Activated CD4-positive, alpha-beta T cell treated with anti-CD3 and anti-CD28 coated beads for 48 hours (primary cell): Measurements from ENCODE around the gene ATP5PO.

ENCODE experiments used
- DNase-seq: peaks from one replicate; pipeline ENCODE4 v3.0.0-alpha.2; 2020

The ATP5PO gene, protein sequence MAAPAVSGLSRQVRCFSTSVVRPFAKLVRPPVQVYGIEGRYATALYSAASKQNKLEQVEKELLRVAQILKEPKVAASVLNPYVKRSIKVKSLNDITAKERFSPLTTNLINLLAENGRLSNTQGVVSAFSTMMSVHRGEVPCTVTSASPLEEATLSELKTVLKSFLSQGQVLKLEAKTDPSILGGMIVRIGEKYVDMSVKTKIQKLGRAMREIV

DNA sequence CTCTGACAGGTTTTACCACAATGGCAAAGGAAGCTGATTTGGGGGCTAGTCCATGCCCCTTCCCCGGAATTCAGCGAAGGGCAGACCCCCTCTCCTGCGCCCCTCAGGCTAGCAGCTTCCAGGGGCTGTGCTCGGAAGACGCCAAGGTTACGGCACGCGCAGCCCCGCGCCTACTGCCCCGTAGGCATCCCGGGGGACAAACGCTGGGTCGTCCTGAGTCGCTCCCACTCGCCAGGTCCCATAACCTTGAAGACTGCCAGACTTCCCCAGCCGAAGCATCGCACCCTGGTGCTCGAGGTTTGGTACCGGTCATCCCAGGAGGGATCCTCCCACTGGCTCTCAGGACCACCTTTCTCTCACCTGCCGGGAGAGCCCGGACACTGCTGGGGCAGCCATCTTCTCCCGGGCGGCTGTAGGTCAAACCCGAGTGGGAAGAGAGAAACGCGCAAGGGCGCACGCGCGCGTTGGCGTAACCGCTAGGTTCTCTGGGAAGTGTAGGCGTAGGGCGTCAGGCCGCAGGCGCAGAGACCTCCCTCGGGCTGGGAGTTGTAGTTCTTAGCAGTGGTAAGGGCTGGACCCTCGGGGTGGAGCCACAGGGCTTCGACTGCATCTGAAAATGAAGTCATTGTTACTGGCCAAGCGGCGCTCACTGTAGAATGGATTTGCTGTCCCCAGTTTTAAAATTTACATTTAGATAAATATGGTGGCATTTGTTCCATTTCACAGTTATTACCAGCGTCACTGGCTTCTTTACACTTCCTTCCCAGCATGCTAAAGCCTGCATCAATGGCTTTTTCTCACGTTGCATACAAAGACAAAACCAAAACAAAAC, at the start of gene ATP5PO:
TSS of gene ATP5PO (minus strand) at position 437 of the 832 bp plus-strand sequence. CDS start at position 396, 41 bp downstream.
- DNase-seq, result peak; percentile 99

DNA sequence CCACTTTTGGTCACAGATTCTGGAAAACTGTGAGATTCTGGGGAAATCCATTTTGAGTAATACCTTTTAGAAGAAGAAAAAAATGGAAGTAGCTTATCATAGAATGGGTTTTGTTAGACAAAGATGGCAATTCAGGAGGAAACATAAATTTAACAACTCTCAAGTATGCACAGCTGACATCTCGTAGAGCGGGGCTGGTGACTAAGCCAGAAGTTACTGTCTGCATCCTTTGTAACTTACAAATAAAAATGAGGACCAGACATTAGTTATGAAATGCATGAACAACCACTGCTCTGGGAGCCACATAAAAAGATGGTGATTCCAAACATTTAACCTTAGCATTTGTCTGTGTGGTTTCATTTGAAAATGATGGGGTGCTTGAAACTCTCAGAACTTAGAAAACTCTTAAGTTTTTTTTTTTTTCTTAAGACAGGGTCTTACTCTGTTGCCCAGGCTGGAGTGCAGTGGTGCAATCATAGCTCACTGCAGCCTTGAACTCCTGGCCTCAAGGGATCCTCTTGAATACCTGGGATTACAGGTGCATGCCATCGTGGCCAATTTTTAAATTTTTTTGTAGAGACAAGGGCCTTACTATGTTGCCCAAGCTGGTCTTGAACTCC, 49.2 kb upstream of the ATP5PO start:
- no peak for DNase-seq

DNA sequence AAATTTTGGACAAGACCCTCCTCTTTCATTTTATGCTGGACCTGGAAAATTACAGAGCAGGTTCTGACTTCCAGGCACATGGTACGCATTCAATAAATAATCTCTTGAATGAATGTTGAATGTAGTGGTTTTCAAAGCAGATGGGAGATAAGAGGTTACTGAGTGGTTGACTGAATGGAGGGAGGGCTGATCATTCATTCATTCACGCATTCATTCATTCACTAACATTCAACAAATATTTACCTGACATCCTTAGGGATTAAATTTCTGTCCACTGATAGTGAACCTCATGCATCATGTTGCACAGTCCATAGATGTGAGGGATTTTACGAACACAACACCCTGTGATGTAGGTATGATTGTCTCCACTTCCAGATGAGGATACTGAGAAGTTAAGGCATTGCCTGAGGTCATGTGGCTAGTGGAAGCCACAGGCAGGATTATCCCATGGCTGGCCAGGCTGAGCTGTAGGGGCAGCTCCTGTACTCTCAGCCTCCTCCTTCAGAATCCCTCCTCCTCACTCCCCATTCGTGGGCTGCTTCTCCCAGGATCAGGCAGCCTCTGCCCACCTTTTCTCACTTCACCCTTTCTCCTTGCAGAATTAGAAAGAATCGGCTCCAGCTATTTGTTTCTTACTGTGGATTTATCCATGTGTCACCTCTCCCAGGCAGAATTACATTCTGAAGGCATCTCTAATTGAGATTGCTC, 48.4 kb upstream of the ATP5PO start:
- no peak for DNase-seq

DNA sequence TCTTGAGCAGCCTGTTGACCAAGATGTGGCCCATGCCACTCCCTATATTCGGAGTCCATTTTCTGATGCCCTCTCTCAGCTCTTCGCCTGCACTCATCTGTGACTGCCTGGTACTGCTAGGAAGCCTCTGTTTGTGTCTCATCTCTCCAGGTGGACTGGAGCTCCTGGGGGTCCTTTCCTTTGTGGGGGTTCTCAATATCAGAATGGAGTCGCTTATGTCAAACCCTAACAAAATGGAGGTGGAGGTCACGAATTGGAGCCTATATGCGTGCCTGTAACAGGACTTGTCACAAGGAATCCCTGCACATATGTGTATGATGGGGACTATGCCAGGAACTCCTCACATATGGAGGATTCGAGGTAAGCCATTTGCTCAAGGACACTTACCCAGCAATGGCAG, 46.7 kb upstream of the ATP5PO start:
- DNase-seq, result no peak

DNA sequence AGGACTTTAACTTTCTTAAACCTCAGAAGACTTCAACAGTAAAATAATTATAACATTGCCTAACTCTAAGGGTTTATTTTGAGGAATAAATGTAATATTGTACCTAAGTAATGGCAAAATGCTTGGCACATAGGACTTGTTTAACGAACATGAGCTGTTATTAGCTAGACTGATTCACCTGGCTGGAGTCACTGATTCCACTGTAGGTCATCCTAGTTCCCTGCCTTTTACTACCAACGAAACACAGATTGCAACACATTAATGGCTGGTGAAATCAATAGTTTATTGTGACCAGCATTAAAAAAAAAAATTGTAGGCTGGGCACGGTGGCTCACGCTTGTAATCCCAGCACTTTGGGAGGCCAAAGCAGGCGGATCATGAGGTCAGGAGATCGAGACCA, 45.5 kb upstream of the ATP5PO start:
- no peak for DNase-seq

DNA sequence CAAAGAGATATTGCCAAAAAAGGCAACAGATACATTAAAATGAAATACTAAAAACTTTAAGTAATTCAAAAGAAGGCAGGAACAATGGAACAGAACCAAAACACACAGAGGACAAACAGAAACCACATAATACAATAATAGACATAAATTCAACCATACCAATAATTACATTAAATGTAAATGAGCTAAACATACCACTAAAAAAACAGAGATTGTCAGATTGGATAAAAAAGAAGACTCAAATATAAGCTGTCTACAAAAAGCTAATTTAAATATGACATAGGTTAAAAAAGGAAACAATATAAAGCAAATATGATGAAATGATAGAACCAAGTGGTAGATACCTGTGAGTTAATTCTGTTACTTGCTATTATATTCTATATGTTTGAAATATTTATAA, 44.1 kb upstream of the ATP5PO start:
- no peak for DNase-seq

DNA sequence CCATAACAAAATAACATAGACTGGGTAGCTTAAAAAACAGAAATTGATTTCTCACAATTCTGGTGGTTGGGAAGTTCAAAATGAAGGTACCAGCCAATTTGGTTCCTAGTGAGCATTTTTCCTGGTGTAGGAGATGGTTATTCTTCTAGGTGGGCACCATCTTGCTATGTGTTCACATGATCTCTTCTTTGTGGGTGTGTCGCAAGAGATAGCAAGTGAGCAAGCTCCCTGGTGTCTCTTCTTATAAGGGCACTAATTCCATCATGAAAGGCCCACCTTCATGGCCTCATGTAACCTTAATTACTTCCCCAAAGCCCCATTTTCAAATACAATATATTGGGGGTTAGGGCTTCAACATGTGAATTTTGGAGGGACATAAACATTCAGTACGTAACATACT, 38.8 kb upstream of the ATP5PO start:
- no peak for DNase-seq

DNA sequence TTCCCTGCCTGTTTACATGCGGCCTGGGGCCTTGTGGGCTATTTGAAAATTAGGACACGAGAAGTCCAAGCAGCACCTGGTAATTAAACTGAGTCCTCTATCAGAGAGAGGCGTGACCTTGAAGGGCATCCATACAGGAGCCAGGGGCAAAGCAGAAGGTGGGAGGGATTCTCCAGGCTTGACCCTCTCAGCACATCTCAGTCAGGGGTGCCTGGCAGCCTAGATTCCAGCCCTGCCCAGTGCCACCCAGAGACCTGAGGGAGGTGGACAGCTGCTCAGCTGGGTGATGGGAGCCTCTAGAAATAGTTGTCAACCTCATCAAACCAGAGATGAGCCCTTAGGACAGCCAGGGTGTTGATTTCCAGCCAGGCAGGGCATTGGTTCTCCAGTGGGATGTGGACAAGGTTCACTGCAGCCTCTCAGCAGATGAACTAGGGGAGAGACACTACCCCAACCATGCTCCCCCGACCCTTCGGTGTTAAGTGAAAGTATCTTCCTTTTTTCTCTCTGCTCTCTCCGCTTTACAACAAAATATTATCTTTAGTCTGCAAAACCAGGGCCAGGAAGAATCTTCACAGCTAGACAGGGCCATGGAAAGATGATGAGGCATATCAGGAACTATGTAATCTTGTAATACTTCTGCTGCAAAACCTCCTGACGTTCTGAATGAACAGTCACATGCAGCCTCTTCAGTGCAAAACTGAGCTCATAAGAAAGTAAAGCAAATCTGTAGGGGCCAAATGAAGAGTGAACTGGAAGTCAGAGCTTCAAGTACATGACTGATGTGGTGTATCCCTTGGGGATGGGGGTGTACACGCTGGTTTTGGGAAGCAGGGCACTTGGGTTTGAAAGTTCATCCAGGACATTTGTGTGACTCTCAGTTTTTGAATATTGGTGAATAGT, 35.9 kb upstream of the ATP5PO start:
- no peak for DNase-seq

DNA sequence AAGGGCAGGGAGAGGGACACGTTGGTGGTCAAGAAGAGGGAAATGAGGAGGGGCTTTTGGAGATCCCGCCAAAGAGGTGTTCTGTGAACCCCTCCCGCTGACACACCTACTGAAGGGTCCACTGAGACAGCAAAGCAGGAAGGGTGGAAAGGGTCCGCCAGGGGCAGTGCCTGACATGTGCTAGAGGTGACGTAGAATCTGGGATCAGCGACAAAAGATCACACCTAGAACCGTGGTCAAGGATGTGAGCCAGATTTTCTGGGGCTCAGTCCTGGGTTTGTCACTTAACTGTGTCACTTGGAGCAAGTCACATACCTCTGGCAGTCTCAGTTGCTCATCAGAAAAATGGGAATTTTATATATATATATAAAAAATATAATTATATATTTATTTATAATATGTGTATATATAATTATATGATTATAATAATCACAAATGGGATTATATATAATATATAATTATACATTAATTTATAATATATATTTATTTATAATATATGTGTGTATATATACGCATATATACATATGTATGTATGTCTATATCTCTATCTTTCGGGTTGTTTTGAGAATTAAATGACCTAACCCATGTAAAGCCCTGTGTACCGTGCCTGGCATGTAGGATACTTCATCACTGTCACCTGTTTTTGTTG, 35.0 kb upstream of the ATP5PO start:
- DNase-seq, result no peak

DNA sequence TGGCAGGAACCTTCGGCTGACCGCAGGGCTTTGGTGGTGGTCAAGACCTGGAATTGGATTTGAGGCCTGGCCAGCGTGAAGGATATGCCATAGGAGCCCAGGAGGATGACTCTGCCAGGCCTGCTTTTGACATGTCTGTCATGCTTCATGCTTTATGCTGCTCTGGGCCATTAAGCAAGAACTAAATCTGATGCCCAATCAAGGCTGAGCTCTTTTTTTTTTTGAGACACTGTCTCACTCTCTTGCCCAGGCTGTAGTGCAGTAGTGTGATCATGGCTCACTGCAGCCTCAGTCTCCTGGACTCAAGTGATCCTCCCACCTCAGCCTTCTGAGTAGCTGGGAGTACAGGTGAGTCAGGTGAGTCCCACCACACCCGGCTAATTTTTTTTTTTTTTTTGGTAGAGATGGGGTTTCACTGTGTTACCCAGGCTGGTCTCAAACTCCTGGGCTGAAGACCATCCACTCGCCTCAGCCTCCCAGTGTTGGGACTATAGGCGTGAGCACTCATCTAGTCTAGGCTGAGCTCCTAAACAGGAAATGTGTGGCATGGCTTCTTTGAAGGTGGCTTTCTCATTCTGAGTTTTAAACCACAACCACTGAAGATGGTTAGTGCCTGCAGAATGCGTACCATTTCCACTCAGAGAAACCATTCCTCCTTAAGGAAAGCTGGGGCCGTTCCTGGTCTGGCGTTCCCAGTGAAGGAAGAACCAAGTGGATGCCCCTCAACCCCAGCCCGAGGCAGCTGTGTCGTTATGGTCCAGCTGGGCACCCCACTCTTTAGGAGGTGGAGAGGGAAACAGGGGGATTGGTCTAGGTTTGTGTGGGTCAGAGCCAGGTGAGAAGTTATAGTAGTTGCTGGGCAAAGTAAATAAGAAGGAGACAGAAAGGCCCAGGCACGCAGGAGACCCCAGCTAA, 34.2 kb upstream of the ATP5PO start:
- DNase-seq, result peak; percentile 73

DNA sequence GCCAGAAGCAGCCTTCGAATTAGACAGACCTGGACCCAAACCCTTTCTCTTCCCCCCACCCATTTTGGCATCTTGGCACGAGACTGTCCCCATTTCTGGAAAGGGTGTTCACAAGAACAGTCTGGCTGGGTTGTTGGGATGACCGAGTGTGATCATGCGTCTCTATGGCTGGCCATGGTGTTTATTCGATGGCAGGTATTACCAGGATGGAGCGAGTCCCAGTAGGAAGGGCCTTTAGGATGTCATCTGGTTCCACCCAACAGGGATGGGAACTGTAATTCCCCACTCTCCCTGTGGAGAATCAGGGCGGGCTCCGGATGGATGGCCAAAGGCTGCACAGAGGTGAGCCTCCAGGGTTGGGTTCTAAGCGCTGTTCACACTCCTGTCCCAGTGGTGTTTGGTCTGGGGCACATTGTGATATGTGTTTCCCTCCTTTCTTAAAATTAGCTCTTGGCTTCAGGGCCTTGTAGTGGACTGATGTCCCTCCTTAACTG, 33.4 kb upstream of the ATP5PO start:
- no peak for DNase-seq

DNA sequence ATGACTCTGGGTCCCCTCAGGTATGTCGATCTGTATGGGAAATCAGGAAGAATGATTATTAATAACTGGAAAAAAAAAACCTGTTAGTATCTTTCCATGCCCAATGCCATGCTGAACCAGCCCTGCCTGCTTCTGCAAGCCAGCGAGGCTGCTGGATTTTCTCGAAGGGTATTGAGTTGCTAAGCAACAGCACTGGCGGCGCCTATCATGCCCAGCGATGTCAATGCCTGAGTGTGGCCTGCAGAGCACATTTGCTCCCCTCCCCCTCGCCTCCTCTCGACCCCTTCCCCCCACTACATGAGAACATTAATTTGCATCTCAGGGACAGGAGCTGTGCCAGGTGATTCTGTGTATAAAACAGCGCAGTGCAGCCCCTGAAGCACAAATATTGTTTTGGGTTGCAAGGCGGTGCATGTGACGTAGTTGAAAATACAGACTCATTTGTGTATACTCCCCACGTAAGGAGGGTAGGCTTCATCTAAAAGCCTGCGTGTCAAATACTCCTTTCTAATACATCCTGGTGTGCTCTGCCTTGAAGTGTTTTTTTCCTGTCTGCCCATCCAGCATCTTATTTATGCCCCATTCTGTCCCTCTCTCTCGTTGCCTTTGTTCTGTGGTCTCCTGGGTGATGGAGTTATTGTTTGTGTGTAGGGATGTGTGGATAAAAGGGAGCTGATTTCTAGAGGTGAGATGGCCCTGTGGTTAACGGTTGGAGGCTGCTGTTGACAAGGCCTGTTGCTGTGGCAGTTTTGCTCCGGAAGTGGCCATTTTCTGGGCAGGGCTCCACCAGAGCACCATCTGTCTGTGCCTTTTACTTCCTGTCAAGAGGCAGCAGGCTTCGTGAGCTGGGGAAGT, 32.7 kb upstream of the ATP5PO start:
- peak; percentile 87 for DNase-seq

DNA sequence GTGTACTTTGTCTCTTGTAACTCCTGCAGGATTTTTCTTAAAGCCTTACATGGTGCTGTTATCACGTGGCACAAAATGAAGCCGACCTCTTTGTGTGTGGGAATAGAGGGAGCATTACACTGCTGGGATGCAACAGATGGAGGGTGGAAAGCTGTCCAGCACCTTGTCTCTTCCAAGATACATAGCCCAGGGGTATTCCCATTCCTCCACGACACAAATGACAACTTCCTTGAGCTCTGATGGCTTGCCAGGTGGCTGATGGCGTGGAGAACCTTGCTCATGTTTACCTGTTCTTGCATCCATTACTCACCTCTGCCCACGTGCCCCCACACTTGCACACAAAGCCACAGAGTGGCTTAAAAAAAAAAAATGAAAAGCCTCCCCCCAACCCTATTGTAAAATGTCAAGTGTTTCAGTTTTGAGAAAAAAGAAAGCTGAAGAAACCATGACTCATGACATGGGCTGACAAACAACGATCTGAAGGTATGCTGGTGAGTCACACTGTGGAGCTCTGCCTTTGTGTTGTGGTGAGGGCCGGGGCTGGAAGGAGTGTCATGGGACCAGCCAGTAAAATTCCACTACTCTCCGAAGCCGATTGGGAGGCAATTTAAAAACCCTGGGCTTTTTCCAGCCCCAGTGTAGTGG, 32.0 kb upstream of the ATP5PO start:
- peak; percentile 88 for DNase-seq

DNA sequence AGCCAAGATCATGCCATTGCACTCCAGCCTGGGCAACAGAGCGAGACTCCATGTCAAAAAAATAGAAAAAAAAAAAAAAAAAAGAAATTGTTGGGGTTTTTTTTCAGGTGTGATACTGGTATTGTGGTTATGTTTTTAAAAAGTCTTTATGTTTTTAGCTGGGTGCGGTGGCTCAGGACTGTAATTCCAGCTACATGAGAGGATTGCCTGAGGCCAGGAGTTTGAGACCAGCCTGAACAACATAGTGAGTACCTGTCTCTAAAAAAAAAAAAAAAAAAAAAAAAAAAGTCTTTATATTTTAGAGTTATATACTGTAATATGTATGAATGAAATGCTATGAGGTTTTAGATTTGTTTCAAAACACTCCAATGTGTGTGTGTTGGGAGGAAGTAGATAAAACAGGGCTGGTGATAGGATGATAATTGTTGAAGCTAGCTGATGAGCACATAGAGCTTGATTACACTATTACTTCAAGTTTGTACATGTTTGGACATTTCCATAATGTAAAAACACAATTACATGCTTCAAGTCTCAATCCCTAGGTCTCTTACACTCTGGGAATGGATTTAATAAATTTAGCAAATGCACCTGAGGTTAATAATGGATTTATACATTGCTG, 30.2 kb upstream of the ATP5PO start:
- no peak for DNase-seq

DNA sequence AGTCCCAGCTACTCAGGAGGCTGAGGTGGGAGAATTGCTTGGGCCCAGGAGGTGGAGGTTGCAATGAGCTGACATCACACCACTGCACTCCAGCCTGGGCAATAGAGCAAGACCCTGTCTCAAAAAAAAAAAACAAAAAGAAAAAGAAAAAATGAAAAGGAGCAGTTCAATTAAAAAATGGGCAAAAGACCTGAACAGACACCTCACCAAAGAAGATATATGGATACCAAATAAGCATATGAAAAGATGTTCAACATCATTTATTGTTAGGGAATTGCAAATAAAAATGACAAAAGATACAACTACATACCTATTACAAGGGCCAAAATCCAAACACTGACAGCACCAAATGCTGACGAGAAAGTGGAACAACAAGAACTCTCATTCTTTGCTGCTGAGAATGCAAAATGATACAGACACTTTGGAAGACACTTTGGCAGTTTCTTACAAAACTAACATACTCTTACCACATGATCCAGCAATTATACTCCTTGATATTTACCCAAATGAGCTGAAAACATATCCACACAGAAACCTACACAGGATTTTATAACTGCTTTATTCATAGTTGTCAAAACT, 28.7 kb upstream of the ATP5PO start:
- no peak for DNase-seq

DNA sequence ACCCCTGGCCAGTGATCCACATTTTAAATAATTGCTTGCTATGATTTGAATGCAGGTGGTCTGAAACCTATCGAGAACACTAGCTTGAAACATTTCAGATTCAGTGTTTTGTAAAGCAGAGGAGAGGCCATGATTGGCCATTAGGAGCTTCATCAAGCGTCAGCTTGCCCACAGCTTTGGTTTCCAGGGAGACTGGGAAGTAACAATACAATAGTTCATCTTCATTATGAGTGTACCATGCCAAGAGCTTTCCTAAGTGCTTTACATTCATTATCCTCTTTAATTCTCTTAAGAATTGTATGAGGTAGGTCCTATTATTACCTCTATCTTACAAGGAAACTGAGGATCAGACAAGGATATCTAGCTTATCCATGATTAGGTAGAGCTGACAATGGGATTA, 27.7 kb upstream of the ATP5PO start:
- DNase-seq, result no peak

DNA sequence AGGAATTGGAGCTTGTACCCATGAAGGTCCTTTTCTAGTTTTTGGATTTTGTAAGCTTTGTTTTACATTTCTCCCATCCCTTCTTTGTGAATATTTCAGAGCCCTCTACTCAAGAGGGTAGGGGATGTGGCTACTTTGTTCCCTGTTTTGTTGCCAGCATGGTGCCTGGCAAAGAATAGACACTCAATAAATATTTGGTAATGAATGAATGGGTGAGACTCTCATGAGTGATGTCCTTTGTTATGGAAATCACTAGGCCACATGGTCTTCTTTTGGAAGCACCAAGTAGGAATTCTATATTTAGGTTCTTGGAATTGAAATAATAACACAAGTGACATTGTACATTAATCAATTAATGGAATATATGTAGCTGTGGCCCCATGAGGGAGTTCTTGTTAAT, 26.8 kb upstream of the ATP5PO start:
- no peak for DNase-seq

DNA sequence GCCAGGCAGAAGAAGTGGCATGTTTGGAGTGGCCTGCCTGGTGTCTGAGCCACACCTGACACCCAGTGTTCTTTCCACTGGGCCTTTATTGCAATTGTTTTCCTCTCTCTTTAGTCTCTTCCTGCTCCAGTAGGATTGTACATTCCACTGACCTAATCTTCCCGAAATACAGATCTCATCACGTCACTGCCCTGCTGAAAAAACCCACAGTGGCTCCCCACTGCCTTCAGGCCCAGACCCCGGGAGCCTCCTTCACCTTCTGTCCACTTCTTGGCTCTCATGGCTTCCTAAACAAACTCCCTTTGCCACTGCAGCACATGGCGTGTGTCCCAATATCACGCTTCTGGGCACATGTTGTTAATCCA, 25.3 kb upstream of the ATP5PO start:
- no peak for DNase-seq
